DOHH2 (cell line): ENCODE results near the gene FBXO2.

ENCODE experiments used
- CTCF ChIP-seq: fragments of 200-600 bp; sonication (generic); IDR thresholded peaks from one replicate; pipeline ENCODE4 v1.5.1; 2014; ENCODE audit warnings: antibody characterized with exemption, mild to moderate bottlenecking, low read depth, low read length; ENCODE audit not compliant: poor library complexity, severe bottlenecking
- EZH2phosphoT487 ChIP-seq: fragments of 200-600 bp; sonication (generic); IDR thresholded peaks from 2 replicates; pipeline ENCODE4 v1.6.1; 2017; ENCODE audit warnings: borderline replicate concordance, mild to moderate bottlenecking, antibody characterized with exemption, low read length, moderate library complexity, mixed read lengths

- peak; percentile 78 for TF ChIP-seq CTCF
- TF ChIP-seq EZH2phosphoT487 = no peak
Observed at GRCh38 chr1:11645670-11646265, 8.5 kb downstream of the FBXO2 start.
